Measurements from ENCODE around the gene NRCAM. TPM values are rescaled to one million over a fixed set of nuclear protein-coding genes. Genes with fewer than 3 reads are reported as not detected.

The NRCAM gene
- total RNA-seq, 1 donor from 2014 or later, result 33.2 TPM

DNA sequence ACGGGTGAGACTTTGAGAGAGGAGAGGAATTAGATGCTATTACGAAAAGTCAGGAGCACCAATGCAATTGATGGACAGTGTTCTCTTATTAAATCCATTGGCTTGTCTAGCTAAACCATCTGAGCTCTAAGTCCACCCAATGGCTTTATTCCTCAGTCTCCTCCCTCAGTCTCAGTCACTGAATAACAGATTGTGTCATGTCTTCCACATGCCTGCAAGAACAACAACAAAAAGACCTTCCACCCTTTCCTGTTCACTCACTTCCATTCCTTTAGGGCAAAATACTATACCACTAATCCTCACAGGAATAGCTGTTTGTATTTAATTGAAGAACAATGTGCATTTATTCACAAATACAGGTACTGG, 171.2 kb downstream of the NRCAM start:
- no peak for TF ChIP-seq CTCF (conservative IDR thresholded peaks at IDR 0.05)
- Mint-ChIP-seq H3K27ac (ENCODE audit: unreplicated experiment) (peak overlapping the region; percentile 21), H3K9me3 (no peaks in the 10 kb centered on the region), H3K4me1 (peaks cover 30% of the 10 kb centered on the region), H3K27me3 (ENCODE audit: low read depth) (no peaks in the 10 kb centered on the region), H3K36me3 (ENCODE audit: low read depth) (no peaks in the 10 kb centered on the region), H3K4me3 (no peak overlapping the region)
- no peak for DNase-seq (ENCODE audit: low read depth, low spot score)

GRCh38 chr7:108284349-108285002, 171.8 kb downstream of the NRCAM start:
- no peak overlapping the region for H3K4me3 Mint-ChIP-seq
- no peaks in the 10 kb centered on the region for H3K36me3 Mint-ChIP-seq (ENCODE audit: low read depth)
- DNase-seq (ENCODE audit: low read depth, low spot score), result no peak
- no peaks in the 10 kb centered on the region for H3K9me3 Mint-ChIP-seq
- no peak for TF ChIP-seq CTCF (conservative IDR thresholded peaks at IDR 0.05)
- peak overlapping the region; percentile 21 for H3K27ac Mint-ChIP-seq (ENCODE audit: unreplicated experiment)
- no peaks in the 10 kb centered on the region for H3K27me3 Mint-ChIP-seq (ENCODE audit: low read depth)
- peaks cover 32% of the 10 kb centered on the region for H3K4me1 Mint-ChIP-seq

DNA sequence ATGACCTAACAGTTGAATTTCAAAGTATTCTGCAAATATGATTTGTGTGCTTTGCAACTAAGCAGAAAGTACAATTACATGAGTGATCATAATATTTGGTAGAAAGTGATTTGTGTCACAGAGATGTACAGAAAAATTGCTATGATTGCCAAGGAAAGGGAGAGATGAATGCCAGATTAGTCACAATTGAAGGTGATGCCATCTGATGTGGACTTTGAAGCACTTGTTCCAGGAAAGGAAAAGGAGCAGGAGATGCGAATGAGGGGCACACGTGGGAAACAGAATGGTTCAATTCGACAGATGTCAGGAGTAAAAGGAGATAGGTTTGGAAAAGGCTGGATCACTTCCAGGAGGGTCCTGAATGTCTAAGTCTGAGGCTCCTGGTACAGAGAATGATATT, 173.0 kb downstream of the NRCAM start:
- Mint-ChIP-seq H3K9me3 (no peaks in the 10 kb centered on the region), H3K27me3 (ENCODE audit: low read depth) (no peaks in the 10 kb centered on the region), H3K4me3 (no peak overlapping the region), H3K36me3 (ENCODE audit: low read depth) (peaks cover 3% of the 10 kb centered on the region), H3K27ac (ENCODE audit: unreplicated experiment) (no peak overlapping the region), H3K4me1 (peaks cover 32% of the 10 kb centered on the region)
- no peak for TF ChIP-seq CTCF (conservative IDR thresholded peaks at IDR 0.05)
- DNase-seq (ENCODE audit: low read depth, low spot score), result no peak

DNA sequence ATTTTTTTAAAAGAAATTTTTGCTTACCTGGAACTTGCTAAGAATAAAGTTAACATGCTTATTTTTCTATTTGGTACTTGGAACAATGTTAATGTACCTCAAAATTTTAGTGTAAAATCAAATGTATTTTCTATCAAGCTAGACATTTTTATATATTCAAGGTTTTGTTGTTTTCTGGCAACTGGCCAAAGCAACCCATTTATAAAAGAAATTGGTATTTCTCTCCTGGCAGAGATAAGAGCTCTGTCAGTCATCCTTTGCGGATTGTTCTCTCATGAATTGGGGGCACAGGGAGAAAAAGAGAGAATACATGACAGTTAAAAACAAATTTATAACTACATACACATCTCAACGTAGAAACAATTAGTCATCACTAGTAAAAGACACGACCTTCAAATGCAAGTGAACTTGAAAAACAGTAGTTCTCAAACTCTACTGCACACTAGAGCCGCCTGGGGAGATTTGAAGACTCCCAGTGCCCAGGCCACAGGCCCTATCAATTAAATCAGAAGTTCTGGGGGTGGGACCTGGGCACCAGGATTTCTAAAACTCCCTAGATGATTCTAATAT, 173.7 kb downstream of the NRCAM start:
- Mint-ChIP-seq H3K9me3 (no peaks in the 10 kb centered on the region), H3K27ac (ENCODE audit: unreplicated experiment) (no peak overlapping the region), H3K4me3 (no peak overlapping the region), H3K27me3 (ENCODE audit: low read depth) (no peaks in the 10 kb centered on the region), H3K36me3 (ENCODE audit: low read depth) (peaks cover 8% of the 10 kb centered on the region), H3K4me1 (peaks cover 32% of the 10 kb centered on the region)
- DNase-seq (ENCODE audit: low read depth, low spot score), result no peak
- TF ChIP-seq CTCF (conservative IDR thresholded peaks at IDR 0.05), result no peak

GRCh38 chr7:108280136-108280535, 176.1 kb downstream of the NRCAM start:
- TF ChIP-seq CTCF (conservative IDR thresholded peaks at IDR 0.05), result no peak
- DNase-seq (ENCODE audit: low read depth, low spot score), result no peak
- Mint-ChIP-seq H3K4me1 (peaks cover 28% of the 10 kb centered on the region), H3K4me3 (no peak overlapping the region), H3K36me3 (ENCODE audit: low read depth) (peaks cover 28% of the 10 kb centered on the region), H3K27me3 (ENCODE audit: low read depth) (no peaks in the 10 kb centered on the region), H3K27ac (ENCODE audit: unreplicated experiment) (no peak overlapping the region), H3K9me3 (peaks cover 11% of the 10 kb centered on the region)
